ENCODE measurements around the gene ANGPT4.

ANGPT4 gene

GRCh38 chr20:944148-944547 lies 28.0 kb upstream of the ANGPT4 start:
- TF ChIP-seq, protein P1, sequence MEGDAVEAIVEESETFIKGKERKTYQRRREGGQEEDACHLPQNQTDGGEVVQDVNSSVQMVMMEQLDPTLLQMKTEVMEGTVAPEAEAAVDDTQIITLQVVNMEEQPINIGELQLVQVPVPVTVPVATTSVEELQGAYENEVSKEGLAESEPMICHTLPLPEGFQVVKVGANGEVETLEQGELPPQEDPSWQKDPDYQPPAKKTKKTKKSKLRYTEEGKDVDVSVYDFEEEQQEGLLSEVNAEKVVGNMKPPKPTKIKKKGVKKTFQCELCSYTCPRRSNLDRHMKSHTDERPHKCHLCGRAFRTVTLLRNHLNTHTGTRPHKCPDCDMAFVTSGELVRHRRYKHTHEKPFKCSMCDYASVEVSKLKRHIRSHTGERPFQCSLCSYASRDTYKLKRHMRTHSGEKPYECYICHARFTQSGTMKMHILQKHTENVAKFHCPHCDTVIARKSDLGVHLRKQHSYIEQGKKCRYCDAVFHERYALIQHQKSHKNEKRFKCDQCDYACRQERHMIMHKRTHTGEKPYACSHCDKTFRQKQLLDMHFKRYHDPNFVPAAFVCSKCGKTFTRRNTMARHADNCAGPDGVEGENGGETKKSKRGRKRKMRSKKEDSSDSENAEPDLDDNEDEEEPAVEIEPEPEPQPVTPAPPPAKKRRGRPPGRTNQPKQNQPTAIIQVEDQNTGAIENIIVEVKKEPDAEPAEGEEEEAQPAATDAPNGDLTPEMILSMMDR (IDR thresholded peaks at IDR 0.05; ENCODE audit: control insufficient read depth, extremely low read depth, insufficient read depth) = no peak
- DNase-seq (ENCODE audit: low read depth) = no peak
- no peak overlapping the region for H3K4me3 ChIP-seq (ENCODE audit: low read depth, low read length)

DNA sequence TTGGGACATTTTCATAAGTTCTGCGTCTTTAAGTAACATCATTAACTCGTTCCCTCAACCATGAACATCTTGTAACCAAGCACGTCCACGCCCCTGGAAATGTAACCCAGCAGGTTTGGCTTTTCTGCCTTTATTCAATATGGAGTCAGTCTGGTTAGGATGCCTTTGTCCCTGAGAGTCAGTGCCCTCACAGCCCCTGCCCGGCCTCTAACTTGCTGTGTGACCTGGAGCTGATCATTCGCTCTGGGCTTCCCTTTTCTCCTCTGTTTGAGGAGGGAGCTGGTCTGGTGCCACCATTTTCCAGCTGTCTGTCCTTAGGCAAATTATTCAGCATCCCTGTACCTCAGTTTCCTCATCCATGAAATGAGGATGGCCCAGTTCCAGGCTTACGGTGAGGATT lies 26.5 kb upstream of the ANGPT4 start:
- TF ChIP-seq, protein P1 (IDR thresholded peaks at IDR 0.05; ENCODE audit: control insufficient read depth, extremely low read depth, insufficient read depth) = no peak
- H3K4me3 ChIP-seq (ENCODE audit: low read depth, low read length) = no peak overlapping the region
- no peak for DNase-seq (ENCODE audit: low read depth)

GRCh38 chr20:940926-941325 lies 24.8 kb upstream of the ANGPT4 start:
- DNase-seq (ENCODE audit: low read depth) = no peak

GRCh38 chr20:939606-940005 lies 23.5 kb upstream of the ANGPT4 start:
- TF ChIP-seq, protein P1 (IDR thresholded peaks at IDR 0.05; ENCODE audit: control insufficient read depth, extremely low read depth, insufficient read depth) = no peak
- no peak overlapping the region for H3K4me3 ChIP-seq (ENCODE audit: low read depth, low read length)
- DNase-seq (ENCODE audit: low read depth) = no peak

More at GRCh38 chr20:940926-941325, 24.8 kb upstream of the ANGPT4 start:
- no peak overlapping the region for H3K4me3 ChIP-seq (ENCODE audit: low read depth, low read length)
- TF ChIP-seq, protein P1 (IDR thresholded peaks at IDR 0.05; ENCODE audit: control insufficient read depth, extremely low read depth, insufficient read depth) = no peak

GRCh38 chr20:934186-934840 lies 18.2 kb upstream of the ANGPT4 start:
- TF ChIP-seq, protein P1 (IDR thresholded peaks at IDR 0.05; ENCODE audit: control insufficient read depth, extremely low read depth, insufficient read depth) = no peak
- DNase-seq (ENCODE audit: low read depth) = no peak
- H3K4me3 ChIP-seq (ENCODE audit: low read depth, low read length) = no peak overlapping the region

DNA sequence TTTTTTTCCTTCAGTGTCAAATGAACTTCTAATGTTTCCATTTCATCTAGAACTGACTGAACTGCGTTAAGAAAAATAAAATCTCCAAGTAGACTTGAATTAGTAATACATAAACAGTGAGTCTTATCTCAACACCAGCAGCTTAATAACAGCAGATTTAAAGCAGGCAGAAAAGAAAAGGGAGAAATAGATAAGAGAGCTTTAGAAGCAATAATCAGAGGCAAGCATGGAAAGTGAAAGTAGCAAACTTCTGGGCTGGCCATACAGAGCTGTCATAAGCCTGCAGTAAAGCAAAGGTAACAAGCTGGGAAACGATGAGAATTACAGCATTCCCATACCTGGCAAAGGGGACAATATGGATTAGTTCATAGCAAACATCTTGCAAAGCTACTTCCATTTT lies 16.9 kb upstream of the ANGPT4 start:
- no peak overlapping the region for H3K4me3 ChIP-seq (ENCODE audit: low read depth, low read length)
- DNase-seq (ENCODE audit: low read depth) = no peak
- TF ChIP-seq, protein P1 (IDR thresholded peaks at IDR 0.05; ENCODE audit: control insufficient read depth, extremely low read depth, insufficient read depth) = no peak

DNA sequence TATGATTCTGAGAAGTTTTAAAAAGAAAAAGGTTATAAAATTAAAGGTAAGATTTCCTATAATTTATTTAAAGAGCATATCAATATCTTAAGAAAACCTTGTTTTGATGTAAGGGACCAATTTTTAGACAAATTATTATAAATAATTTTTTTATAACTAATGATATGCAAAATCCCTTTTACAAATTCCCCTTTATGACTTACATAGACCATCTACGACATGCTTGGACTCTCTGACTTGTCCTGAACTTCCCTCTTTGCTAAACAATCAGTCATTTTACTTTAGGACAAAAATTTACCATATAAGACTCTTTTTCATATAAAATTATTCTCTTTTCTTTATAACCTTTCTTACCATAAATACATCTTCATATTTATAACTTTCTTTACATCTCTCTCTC lies 15.3 kb upstream of the ANGPT4 start:
- DNase-seq (ENCODE audit: low read depth) = no peak
- TF ChIP-seq, protein P1 (IDR thresholded peaks at IDR 0.05; ENCODE audit: control insufficient read depth, extremely low read depth, insufficient read depth) = no peak
- H3K4me3 ChIP-seq (ENCODE audit: low read depth, low read length) = no peak overlapping the region
